Measurements from ENCODE around the gene BAIAP2L1. TPM values are rescaled to one million over a fixed set of nuclear protein-coding genes. Genes with fewer than 3 reads are reported as not detected.

Gene BAIAP2L1
- total RNA-seq, 2 experiments from 2014 or later: 1.7 to 2.3 TPM

DNA sequence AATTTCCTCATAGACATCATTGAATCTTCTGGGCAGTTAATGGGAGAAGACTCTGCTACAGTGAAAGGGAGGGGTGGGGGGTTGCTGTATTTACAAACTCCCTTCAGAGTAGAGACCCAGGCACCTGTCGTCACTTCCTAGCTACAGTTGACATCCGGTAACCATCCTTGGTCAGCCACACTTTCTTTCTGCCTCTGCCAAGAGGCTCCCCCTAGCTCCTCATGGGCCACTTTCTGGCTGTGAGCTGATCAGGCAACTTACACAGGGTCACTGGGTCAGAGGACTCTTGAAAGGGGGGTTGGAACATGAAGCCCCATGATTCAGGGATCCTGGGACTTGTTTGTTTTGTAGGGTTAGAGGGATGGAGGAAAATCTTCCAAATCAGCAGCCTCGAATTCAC is 150.1 kb downstream of the BAIAP2L1 start:
- intact Hi-C loops (cut with micrococcal nuclease): no loop called here
- peaks cover 43% of the 10 kb centered on the region for H3K4me1 Mint-ChIP-seq (ENCODE audit: low read depth)
- POLR2A ChIA-PET: interaction anchor here (2.1 kb wide), 1 partner anchor 31 kb away, joined by 7 read pairs; the partner anchor contains the start of gene BRI3
- peaks cover 18% of the 10 kb centered on the region for H3K36me3 Mint-ChIP-seq (ENCODE audit: low read depth)
- peak; percentile 42 for ATAC-seq
- H3K4me3 Mint-ChIP-seq: peak overlapping the region; percentile 96
- H3K9me3 Mint-ChIP-seq: no peaks in the 10 kb centered on the region
- H3K27me3 Mint-ChIP-seq: no peaks in the 10 kb centered on the region
- peak; percentile 75 for DNase-seq
- TF ChIP-seq, protein P1, sequence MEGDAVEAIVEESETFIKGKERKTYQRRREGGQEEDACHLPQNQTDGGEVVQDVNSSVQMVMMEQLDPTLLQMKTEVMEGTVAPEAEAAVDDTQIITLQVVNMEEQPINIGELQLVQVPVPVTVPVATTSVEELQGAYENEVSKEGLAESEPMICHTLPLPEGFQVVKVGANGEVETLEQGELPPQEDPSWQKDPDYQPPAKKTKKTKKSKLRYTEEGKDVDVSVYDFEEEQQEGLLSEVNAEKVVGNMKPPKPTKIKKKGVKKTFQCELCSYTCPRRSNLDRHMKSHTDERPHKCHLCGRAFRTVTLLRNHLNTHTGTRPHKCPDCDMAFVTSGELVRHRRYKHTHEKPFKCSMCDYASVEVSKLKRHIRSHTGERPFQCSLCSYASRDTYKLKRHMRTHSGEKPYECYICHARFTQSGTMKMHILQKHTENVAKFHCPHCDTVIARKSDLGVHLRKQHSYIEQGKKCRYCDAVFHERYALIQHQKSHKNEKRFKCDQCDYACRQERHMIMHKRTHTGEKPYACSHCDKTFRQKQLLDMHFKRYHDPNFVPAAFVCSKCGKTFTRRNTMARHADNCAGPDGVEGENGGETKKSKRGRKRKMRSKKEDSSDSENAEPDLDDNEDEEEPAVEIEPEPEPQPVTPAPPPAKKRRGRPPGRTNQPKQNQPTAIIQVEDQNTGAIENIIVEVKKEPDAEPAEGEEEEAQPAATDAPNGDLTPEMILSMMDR (IDR thresholded peaks at IDR 0.05): no peak
- CTCF ChIA-PET: interaction anchor here (0.6 to 1.9 kb wide), 7 partner anchors 9 to 229 kb away, joined by 3 to 6 read pairs (median 3); no protein-coding TSS in a partner anchor
- H3K27ac Mint-ChIP-seq: peak overlapping the region; percentile 98

DNA sequence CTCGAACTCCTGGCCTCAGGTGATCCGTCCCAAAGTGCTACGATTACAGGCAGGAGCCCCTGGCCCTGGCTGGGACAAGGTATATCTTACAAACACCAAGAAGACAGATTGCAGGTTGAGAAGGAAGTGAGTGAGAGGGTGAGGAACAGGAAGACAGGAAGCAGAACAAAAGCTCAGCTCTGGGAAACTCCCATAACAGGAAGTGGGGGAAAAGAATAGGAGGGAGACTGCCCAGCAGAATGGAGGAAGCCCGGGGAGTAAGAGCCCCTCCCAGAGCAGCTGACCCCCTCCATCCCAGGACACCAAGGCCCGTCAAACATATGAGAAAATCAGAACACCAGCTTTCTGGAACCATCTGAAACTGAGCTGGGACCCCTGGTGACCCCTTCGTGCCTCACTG is 151.8 kb downstream of the BAIAP2L1 start:
- ChIA-PET CTCF (interaction anchor here (1.6 kb wide), 1 partner anchor 46 kb away, joined by 3 read pairs; no protein-coding TSS in a partner anchor), POLR2A (no interaction called here)
- ATAC-seq (no peak), DNase-seq (no peak)
- H3K27ac Mint-ChIP-seq: peak overlapping the region; percentile 97
- H3K36me3 Mint-ChIP-seq (ENCODE audit: low read depth): peaks cover 11% of the 10 kb centered on the region
- peaks cover 34% of the 10 kb centered on the region for H3K4me1 Mint-ChIP-seq (ENCODE audit: low read depth)
- peak overlapping the region; percentile 41 for H3K4me3 Mint-ChIP-seq
- no peaks in the 10 kb centered on the region for H3K9me3 Mint-ChIP-seq
- intact Hi-C loops (cut with micrococcal nuclease): no loop called here
- no peaks in the 10 kb centered on the region for H3K27me3 Mint-ChIP-seq
- TF ChIP-seq, protein P1 (IDR thresholded peaks at IDR 0.05): no peak

DNA sequence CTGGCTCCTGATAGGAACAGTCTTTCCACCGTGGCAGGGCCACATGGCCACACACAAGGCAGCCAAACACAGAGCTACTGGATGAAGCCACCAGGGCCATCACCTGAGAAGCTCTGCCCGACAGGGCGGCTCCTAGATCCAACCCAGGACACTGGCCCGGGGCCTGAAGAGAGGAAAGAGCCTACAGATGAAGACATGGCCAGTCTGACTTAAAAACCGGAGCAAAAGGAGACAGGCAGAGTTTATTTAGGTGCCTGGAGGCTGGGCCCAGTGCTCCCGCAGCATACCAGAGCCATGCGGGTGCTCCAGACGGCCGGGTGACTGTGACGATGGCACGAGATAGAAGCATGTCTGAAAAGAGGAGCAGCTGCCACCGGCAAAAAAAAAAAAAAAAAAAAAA is 152.7 kb downstream of the BAIAP2L1 start:
- CTCF ChIA-PET: interaction anchor here (1.6 kb wide), 1 partner anchor 45 kb away, joined by 3 read pairs; no protein-coding TSS in a partner anchor
- H3K27me3 Mint-ChIP-seq: no peaks in the 10 kb centered on the region
- no peak overlapping the region for H3K4me3 Mint-ChIP-seq
- intact Hi-C loops (cut with micrococcal nuclease): no loop called here
- peaks cover 11% of the 10 kb centered on the region for H3K36me3 Mint-ChIP-seq (ENCODE audit: low read depth)
- TF ChIP-seq, protein P1 (IDR thresholded peaks at IDR 0.05): no peak
- peak overlapping the region; percentile 59 for H3K27ac Mint-ChIP-seq
- H3K4me1 Mint-ChIP-seq (ENCODE audit: low read depth): peaks cover 30% of the 10 kb centered on the region
- POLR2A ChIA-PET: interaction anchor here (0.6 kb wide), 1 partner anchor 10 kb away, joined by 3 read pairs; no protein-coding TSS in a partner anchor
- no peaks in the 10 kb centered on the region for H3K9me3 Mint-ChIP-seq
- DNase-seq (no peak), ATAC-seq (no peak)

DNA sequence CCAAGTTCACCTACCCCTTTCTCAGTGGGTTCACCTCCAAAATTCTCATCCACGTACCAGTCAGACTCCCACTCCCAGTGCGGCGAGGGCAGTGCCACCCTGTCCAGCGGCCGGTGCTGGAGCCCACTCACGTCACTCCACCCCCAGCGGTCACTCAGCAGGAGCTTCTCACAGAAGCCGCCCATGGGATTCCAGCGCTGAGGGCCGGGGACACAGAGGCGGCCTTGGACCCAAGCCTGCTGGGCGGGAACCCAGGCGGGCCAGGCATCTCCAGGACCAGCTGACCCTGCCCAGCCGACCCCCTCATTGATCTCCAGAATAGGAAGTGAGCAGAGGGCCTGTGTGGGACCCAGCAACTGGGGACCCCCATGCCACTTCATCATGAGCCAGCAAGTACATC is 156.0 kb downstream of the BAIAP2L1 start:
- no peak for DNase-seq
- ChIA-PET POLR2A (no interaction called here), CTCF (no interaction called here)
- H3K27me3 Mint-ChIP-seq: no peaks in the 10 kb centered on the region
- H3K4me1 Mint-ChIP-seq (ENCODE audit: low read depth): peaks cover 14% of the 10 kb centered on the region
- peaks cover 14% of the 10 kb centered on the region for H3K36me3 Mint-ChIP-seq (ENCODE audit: low read depth)
- no peak for ATAC-seq
- H3K27ac Mint-ChIP-seq: no peak overlapping the region
- intact Hi-C loops (cut with micrococcal nuclease): no loop called here
- TF ChIP-seq, protein P1 (IDR thresholded peaks at IDR 0.05): no peak
- no peaks in the 10 kb centered on the region for H3K9me3 Mint-ChIP-seq
- H3K4me3 Mint-ChIP-seq: no peak overlapping the region

DNA sequence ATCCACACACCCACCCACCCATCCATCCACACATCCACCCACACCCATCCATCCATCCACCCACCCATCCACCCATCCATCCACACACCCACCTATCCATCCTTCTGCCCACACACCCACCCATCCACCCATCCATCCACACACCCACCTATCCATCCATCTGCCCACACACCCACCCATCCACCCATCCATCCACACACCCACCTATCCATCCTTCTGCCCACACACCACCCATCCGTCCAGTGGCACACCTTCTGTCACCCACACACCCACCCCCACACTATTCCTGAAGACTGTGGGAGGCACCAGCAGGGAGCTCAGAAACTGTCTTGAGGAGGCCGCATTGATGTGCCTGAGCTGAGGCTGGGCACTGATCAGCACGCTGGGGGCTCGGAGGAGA is 158.0 kb downstream of the BAIAP2L1 start:
- Mint-ChIP-seq H3K4me3 (no peak overlapping the region), H3K27me3 (no peaks in the 10 kb centered on the region), H3K27ac (no peak overlapping the region), H3K4me1 (ENCODE audit: low read depth) (peaks cover under 1% of the 10 kb centered on the region), H3K9me3 (no peaks in the 10 kb centered on the region), H3K36me3 (ENCODE audit: low read depth) (peaks cover 11% of the 10 kb centered on the region)
- TF ChIP-seq, protein P1 (IDR thresholded peaks at IDR 0.05): no peak
- DNase-seq (no peak), ATAC-seq (no peak)
- intact Hi-C loops (cut with micrococcal nuclease): no loop called here
- POLR2A ChIA-PET: no interaction called here
- CTCF ChIA-PET: no interaction called here

Data from activated CD8-positive, alpha-beta T cell treated with anti-CD3 and anti-CD28 coated beads for 36 hours (primary cell).